A172 (cell line): ENCODE data around the gene ZNF850. TPM values are rescaled to one million over a fixed set of nuclear protein-coding genes. Genes with fewer than 3 reads are reported as not detected.
A peak's percentile ranks its signal among the peaks of the same experiment; 100 is the strongest.
"Not testable (repeated sequence)": the region's sequence is repeated elsewhere in the genome, so short reads cannot be mapped to it uniquely, and the experiment has no call there.

Experiments
- DNase-seq: peaks from one replicate; pipeline ENCODE4 v3.0.0-alpha.2; 2015; ENCODE audit warnings: low spot score
- total RNA-seq: library from RNA; depleted of rRNA; stranded (reverse); fragments of >200 nt; shearing (Covaris generic); gene quantifications from 2 replicates; pipeline ENCODE4 v1.2.3, GENCODE V29; 2014; rRNA removed

Gene ZNF850
- total RNA-seq, result 6.1 and 8.4 TPM in 2 replicates

- DNase-seq, result peak; percentile 94
Observed at GRCh38 chr19:36772311-36773222, at the start of gene ZNF850. TSS of gene ZNF850 (minus strand) at chr19:36772807. CDS start at chr19:36762606, 10,201 bp downstream.

DNA sequence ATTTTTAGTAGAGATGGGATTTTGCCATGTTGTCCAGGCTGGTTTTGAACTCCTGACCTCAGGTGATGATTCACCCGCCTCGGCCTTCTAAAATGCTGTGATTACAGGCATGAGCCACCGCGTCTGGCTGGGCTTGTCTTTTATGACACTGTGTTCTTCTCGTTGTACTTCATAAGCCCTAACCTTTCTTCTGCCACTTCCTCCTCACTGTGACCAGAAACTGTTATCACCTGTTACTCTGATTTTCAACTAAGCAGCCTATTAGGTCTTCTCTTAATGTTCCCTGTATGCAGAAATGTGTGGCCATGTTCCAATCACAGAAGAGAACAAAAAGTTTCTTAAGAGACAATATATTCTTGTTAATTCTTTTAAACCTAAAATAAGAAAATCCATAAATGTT is 49.2 kb upstream of the ZNF850 start:
- DNase-seq, result no peak

DNA sequence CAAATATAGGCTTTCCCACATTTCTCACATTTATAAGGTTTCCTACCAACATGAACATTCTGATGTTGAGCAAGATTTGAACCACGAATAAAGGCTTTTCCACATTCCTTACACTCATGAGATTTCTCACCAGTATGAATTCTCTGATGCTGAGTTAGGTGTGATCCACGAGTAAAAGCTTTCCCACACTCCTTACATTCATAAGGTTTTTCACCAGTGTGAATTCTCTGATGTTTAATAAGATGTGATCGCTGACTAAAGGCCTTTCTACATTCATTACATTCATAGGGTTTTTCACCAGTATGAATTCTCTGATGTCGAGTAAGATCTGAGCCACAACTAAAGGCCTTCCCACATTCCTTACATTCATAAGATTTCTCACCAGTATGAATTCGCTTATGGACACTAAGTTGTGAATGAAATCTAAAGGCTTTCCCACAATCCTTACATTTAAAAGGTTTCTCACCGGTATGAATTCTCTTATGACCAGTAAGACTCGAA is 46.6 kb upstream of the ZNF850 start:
- DNase-seq, result no peak

- DNase-seq, result no peak
Observed at GRCh38 chr19:36807029-36807428, 34.4 kb upstream of the ZNF850 start.

- DNase-seq, result no peak
Observed at GRCh38 chr19:36805364-36805763, 32.8 kb upstream of the ZNF850 start.

- no peak for DNase-seq
Observed at GRCh38 chr19:36797786-36798108, 25.1 kb upstream of the ZNF850 start.

- no peak for DNase-seq
Observed at GRCh38 chr19:36796714-36796992, 24.0 kb upstream of the ZNF850 start.

DNA sequence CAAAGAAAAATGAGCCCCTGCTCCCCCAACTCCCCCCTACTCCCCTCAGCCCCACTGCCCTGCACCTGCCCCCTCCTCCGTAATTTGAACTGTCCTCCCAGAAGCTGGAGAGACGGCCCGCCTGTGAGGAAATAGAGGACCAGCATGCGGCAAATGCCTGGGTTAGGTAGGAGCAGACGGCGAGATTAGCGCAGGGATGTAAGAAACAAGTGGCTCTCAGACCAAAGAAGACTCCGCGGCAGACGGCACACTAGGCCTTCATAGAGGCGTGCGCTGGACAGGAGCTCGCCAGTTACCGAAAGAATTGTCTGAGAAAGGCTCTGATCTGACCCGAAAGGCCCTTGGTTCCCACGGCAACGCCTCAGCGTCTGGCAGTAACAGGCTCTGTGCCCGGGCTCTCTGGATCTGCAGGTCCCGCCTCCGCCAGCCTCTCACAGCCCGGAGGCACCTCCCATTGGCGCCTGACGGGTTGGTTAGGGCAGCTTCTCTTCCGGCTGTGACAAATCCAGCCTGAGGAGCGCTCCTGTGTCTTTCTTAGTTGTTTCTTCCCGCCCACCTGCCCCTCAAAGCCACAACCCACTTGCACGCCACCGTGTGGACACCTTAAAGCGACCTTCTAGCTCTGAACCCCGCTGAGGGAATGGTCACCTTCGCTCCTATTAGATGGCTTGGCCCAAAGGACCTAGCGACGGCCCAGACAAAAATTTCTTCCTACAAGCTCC is 19.0 kb upstream of the ZNF850 start:
- DNase-seq, result not testable (repeated sequence)

GRCh38 chr19:36775768-36776167 is 3.2 kb upstream of the ZNF850 start:
- no peak for DNase-seq

DNA sequence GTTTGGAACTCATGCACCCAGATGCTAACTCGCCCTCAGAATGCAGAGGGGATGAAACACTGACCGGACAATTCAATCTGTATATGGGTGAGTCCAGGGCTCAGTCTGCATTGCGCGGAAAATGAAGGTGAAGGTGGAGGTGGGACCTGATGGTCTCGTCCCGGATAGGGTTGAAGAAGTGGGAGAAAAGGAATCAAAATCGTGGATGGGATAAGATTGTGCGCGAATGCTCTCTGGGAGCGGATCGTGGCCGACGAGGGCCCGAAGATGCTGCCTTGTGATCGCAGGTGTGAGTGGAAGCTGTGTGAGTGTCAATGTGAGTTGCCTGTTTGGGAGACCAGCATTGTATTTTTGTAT is 594 bp upstream of the ZNF850 start:
- no peak for DNase-seq

- DNase-seq, result peak; percentile 85
Observed at GRCh38 chr19:36771261-36772231, 1.1 kb downstream of the ZNF850 start.

- no peak for DNase-seq
Observed at GRCh38 chr19:36750066-36750691, 22.4 kb downstream of the ZNF850 start.

DNA sequence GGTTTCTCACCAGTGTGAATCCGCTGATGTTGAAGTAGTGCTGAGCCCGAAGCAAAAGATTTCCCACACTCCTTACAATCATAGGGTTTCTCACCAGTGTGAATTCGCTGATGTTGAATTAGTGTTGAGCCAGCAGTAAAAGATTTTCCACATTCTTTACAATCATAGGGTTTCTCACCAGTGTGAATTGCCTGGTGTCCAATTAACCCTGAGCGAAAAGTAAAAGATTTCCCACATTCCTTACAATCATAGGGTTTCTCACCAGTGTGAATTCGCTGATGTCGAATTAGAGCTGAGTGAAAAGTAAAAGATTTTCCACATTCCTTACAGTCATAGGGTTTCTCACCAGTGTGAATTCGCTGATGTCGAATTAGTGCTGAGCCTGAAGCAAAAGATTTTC is 23.0 kb downstream of the ZNF850 start:
- not testable (repeated sequence) for DNase-seq

DNA sequence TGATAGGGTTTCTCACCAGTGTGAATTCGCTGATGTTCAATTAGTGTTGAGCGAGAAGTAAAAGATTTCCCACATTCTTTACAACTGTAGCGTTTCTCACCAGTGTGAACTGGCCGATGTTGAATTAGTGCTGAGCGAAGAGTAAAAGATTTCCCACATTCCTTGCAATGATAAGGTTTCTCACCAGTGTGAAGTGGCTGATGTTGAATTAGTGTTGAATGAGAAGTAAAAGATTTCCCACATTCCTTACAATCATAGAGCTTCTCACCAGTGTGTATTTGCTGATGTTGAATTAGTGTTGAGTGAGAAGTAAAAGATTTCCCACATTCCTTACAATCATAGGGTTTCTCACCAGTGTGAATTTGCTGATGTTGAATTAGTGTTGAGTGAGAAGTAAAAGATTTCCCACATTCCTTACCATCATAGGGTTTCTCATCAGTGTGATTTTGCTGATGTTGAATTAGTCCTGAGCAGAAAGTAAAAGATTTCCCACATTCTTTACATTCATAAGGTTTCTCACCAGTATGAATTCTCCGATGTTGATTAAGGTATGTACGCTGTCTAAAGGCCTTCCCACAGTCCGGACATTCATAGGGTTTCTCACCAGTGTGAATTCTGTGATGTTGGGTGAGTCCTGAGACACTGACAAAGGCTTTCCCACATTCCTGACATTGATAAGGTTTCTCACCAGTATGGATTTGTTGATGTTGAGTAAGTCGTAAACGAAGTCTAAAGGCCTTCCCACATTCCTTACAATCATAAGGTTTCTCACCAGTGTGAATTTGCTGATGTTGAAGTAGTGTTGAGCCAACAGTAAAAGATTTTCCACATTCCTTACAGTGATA is 24.0 kb downstream of the ZNF850 start:
- DNase-seq, result no peak

DNA sequence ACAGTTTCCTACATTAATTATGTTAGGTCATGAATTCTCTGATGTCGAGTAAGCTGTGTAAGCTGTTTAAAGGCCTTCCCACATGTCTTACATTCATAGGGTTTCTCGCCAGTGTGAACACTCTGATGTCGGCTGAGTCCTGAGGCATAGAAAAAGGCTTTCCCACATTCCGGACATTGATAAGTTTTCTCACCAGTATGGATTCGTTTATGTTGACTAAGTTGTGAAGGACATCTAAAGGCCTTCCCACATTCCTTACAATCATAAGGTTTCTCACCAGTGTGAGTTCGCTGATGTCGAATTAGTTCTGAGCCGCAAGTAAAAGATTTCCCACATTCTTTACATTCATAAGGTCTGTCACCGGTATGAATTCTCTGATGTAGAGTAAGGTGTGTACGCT is 24.9 kb downstream of the ZNF850 start:
- no peak for DNase-seq

GRCh38 chr19:36745870-36746269 is 26.7 kb downstream of the ZNF850 start:
- no peak for DNase-seq

DNA sequence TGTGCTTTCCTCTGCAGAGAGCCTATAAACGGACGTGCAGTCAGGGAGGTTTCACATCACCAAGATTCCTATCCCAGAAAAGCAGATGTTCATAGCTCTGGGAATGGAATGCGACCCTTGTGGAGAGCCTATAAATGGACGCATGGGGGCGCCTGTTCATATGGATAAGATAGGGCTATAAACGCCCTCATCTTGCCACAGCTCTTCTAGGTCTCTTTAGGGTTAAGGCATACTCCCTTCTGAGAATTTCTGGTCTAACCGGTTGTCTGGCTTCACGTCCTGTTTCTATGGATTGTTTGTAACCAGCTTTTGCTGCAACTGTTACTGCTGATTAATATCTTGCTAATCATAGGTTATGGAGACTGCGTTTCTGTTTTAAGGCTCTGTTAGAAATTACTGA is 36.4 kb downstream of the ZNF850 start:
- DNase-seq, result not testable (repeated sequence)

DNA sequence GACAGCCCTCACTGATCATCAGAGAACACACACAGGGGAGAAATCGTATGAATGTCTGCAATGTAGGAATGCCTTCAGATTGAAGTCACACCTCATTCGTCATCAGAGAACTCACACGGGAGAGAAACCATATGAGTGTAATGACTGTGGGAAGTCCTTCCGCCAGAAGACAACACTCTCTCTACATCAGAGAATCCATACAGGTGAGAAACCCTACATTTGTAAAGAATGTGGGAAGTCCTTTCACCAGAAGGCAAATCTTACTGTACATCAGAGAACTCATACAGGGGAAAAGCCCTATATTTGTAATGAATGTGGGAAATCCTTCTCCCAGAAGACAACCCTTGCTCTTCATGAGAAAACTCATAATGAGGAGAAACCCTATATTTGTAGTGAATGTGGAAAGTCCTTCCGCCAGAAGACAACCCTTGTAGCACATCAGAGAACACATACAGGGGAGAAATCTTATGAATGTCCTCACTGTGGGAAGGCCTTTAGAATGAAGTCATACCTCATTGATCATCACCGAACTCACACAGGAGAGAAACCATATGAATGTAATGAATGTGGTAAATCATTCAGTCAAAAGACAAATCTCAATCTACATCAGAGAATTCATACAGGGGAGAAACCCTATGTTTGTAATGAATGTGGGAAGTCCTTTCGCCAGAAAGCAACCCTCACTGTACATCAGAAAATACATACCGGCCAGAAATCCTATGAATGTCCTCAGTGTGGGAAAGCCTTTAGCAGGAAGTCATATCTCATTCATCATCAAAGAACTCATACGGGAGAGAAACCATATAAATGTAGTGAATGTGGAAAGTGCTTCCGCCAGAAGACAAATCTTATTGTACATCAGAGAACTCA is 52.7 kb downstream of the ZNF850 start:
- peak; percentile 3 for DNase-seq

GRCh38 chr19:36709423-36709822 is 63.2 kb downstream of the ZNF850 start:
- no peak for DNase-seq

- no peak for DNase-seq
Observed at GRCh38 chr19:36707134-36707533, 65.5 kb downstream of the ZNF850 start.
